ENCODE measurements around the gene OR1J2. TPM values are rescaled to one million over a fixed set of nuclear protein-coding genes. Genes with fewer than 3 reads are reported as not detected.

The OR1J2 gene
- total RNA-seq, 4 donors from 2014 or later = not detected

DNA sequence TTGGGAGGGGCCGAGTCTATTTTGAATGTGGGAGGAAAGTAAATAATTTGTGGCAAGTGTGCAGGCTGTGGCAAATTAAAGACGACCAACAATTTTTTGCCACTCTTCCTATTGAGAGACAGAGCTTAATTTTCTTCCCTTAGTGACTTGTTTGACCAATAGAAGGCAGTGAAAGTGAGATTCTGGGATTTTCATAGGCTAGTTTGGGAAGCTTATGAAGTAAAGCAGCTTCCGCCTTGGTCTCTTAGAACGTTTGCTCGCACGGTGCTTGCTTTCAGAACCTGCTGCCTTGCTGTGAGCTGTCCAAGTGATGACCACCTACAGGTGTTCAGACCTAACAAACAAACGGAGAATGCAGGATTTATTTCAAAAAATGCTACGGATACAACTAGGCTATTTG is 35.6 kb downstream of the OR1J2 start:
- intact Hi-C loops (cut with DNase I) = no loop called here
- DNase-seq = no peak
- no peaks in the 10 kb centered on the region for H3K36me3 ChIP-seq
- no peaks in the 10 kb centered on the region for H3K9me3 ChIP-seq
- TF ChIP-seq CTCF (IDR thresholded peaks at IDR 0.05) (no peak), POLR2A (IDR thresholded peaks at IDR 0.05) (no peak)
- 53 to 71% methylated on average over 8 of the region's 8 CpGs for WGBS, 2 donors
- H3K27ac ChIP-seq = no peak overlapping the region
- peaks cover 0 to 2% (median 0%) of the 10 kb centered on the region in 3 donors for H3K4me1 ChIP-seq
- no peak overlapping the region for H3K4me3 ChIP-seq
- H3K27me3 ChIP-seq = no peaks in the 10 kb centered on the region

DNA sequence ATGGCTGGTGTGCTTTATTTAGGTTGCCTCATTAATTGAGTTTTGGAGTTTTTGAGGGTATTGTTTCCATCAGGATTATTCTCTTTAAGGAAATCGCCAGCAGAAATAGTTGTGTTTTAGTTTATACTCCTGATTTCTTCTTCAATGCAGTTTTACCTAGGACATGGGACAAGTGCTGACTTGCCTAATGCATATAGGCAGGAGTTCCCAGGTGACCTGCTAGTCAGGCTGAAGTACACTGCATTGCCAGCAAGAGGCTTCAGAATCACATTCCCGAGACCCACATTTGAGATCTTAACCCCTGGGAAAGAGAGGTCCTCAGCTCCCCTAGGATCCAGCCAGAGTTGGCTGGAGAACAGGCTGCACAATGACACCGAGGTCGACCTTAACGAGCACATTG is 40.8 kb downstream of the OR1J2 start:
- intact Hi-C loops (cut with DNase I) = no loop called here
- WGBS, 2 donors = 39 to 64% methylated on average over 5 of the region's 5 CpGs
- no peaks in the 10 kb centered on the region for H3K9me3 ChIP-seq

DNA sequence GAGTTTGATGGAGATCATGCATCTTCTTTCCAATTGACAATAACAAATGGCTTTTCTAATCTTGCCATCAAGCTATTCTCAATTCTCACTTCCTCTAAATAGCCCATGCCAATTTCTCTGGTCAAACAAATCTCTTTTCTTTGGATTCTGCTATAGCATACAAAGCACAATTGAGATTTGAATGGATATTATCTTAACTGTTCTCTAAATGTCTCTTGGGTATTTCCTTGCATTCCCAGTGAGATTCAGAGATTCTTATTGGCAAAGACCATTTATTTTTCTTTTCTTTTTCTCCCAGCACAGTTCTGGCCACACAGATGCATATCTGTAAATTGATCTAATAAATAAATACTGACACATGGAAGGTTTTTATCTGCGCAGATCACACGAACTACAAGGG is 42.2 kb downstream of the OR1J2 start, which contains the start of gene OR1N2:
Gene OR1N2, plus strand, starts transcription at position 301 of the 400 bp plus-strand sequence. CDS start 100 bp downstream, outside the sequence.
- TF ChIP-seq POLR2A (IDR thresholded peaks at IDR 0.05) (no peak), CTCF (IDR thresholded peaks at IDR 0.05) (no peak)
- no peaks in the 10 kb centered on the region for H3K9me3 ChIP-seq
- WGBS, 2 donors = 71 to 72% methylated on average over 2 of the region's 2 CpGs
- no peaks in the 10 kb centered on the region for H3K36me3 ChIP-seq
- intact Hi-C loops (cut with DNase I) = no loop called here
- no peak for DNase-seq
- peaks cover 0 to 7% (median 0%) of the 10 kb centered on the region in 3 donors for H3K4me1 ChIP-seq
- no peaks in the 10 kb centered on the region for H3K27me3 ChIP-seq
- H3K4me3 ChIP-seq = no peak within 1 kb of the TSS
- H3K27ac ChIP-seq = no peak within 1 kb of the TSS

More for the DNA sequence above, 40.8 kb downstream of the OR1J2 start:
- H3K27ac ChIP-seq = no peak overlapping the region
- no peaks in the 10 kb centered on the region for H3K27me3 ChIP-seq
- no peak for DNase-seq
- H3K36me3 ChIP-seq = no peaks in the 10 kb centered on the region
- no peak overlapping the region for H3K4me3 ChIP-seq
- peaks cover 0 to 7% (median 0%) of the 10 kb centered on the region in 3 donors for H3K4me1 ChIP-seq
- TF ChIP-seq CTCF (IDR thresholded peaks at IDR 0.05) = no peak
- TF ChIP-seq POLR2A (IDR thresholded peaks at IDR 0.05) = no peak

Other genes with a start within 250 kb of the OR1J2 start
- gene RBM18, start 246.0 kb upstream of the OR1J2 start, total RNA-seq = 10 to 100 TPM in 1 of 4 donors, 1 to 10 TPM in 3; 2.5 to 16.9 (median 8.2) TPM
- 10 to 100 TPM; 23.9 to 48.6 (median 40.4) TPM for gene MRRF, start 245.9 kb upstream of the OR1J2 start, total RNA-seq
- gene PTGS1, start 139.8 kb upstream of the OR1J2 start, total RNA-seq = 10 to 100 TPM; 15.6 to 36.1 (median 30.3) TPM
- gene OR1J1, start 32.9 kb upstream of the OR1J2 start, total RNA-seq = not detected
- gene OR1J4, start 8.3 kb downstream of the OR1J2 start, total RNA-seq = not detected
- gene OR1N1, start 16.5 kb downstream of the OR1J2 start, total RNA-seq = not detected
- under 1 TPM in 1 of 4 donors, not detected in 3; 0.38 TPM for gene OR1N2, start 42.3 kb downstream of the OR1J2 start, total RNA-seq
- under 1 TPM in 1 of 4 donors, not detected in 3; 0.38 TPM for gene OR1L8, start 72.6 kb downstream of the OR1J2 start, total RNA-seq
- not detected for gene OR1Q1, start 103.9 kb downstream of the OR1J2 start, total RNA-seq
- gene OR1B1, start 146.8 kb downstream of the OR1J2 start, total RNA-seq = not detected
- not detected for gene OR1L1, start 150.9 kb downstream of the OR1J2 start, total RNA-seq
- not detected for gene OR1L3, start 164.3 kb downstream of the OR1J2 start, total RNA-seq
- not detected for gene OR1L4, start 213.2 kb downstream of the OR1J2 start, total RNA-seq
- not detected for gene OR1L6, start 231.5 kb downstream of the OR1J2 start, total RNA-seq